HepG2 (cell line): ENCODE data around the gene FNDC3B. TPM values are rescaled to one million over a fixed set of nuclear protein-coding genes. Genes with fewer than 3 reads are reported as not detected.
A peak's percentile ranks its signal among the peaks of the same experiment; 100 is the strongest.

Source experiments
- ATAC-seq: fragments of 200-7000 bp; cut with Tn5 transposase; 3 replicates; pipeline ENCODE4 v1.9.1; 2020; ENCODE audit warnings: mild to moderate bottlenecking, moderate library complexity
- BruUV-seq: library from RNA; stranded (reverse); fragments of 400-500 nt; replicated peaks from 2 replicates; lab custom pipeline; 2021; lab: Mats Ljungman, UMichigan
- CTCF ChIA-PET: fragments of 300-600 bp; formaldehyde crosslinking; extraction: SDS; loops from one replicate; lab custom pipeline; 2021; ENCODE audit warnings: low total read pairs, inconsistent platforms, low intra/inter-chr PET ratio; lab: Yijun Ruan, JAX
- POLR2A ChIA-PET: fragments of 350-600 bp; sonication (Branson Sonifier 250); formaldehyde crosslinking; loops from one replicate; lab custom pipeline; 2020; ENCODE audit warnings: antibody characterized with exemption, inconsistent platforms; lab: Yijun Ruan, JAX
- DNase-seq: peaks from one replicate; pipeline ENCODE4 v3.0.0-alpha.2; 2015; ENCODE audit warnings: low spot score
- FAIRE-seq: peaks from 3 replicates; lab custom pipeline; 2011; peaks lifted over from hg19 to GRCh38; lab: Jason Lieb, UNC
- H2AFZ ChIP-seq: one replicate; pipeline ENCODE4 v1.6.1; 2011; ENCODE audit warnings: low read length, inconsistent platforms
- H3K27ac ChIP-seq: fragments of 300-600 bp; 3 replicates; pipeline ENCODE4 v1.8.0; 2011; ENCODE audit warnings: mixed run types, mild to moderate bottlenecking, mixed read lengths, low read length, inconsistent platforms; ENCODE audit not compliant: insufficient read depth; ENCODE audit errors: extremely low read length
- H3K27me3 ChIP-seq, 2 experiments: fragments of 200-600 bp in 1 of 2; 2 replicates in 1 of 2; 3 replicates in 1 of 2; pipeline versions ENCODE4 v1.6.0 to v1.8.0; 2011; ENCODE audit warnings: low read length in 2 of 2, mild to moderate bottlenecking in 2 of 2, moderate library complexity in 2 of 2, inconsistent platforms in 1 of 2; ENCODE audit not compliant: insufficient read depth in 2 of 2, control insufficient read depth in 1 of 2
- H3K36me3 ChIP-seq, 2 experiments: fragments of 200-600 bp in 1 of 2; replicated peaks in 1 of 2; 2 replicates in 1 of 2; 3 replicates in 1 of 2; pipeline versions ENCODE4 v1.5.1 to v1.8.0; 2011; ENCODE audit warnings: low read length in 2 of 2, inconsistent platforms in 1 of 2; ENCODE audit not compliant: insufficient read depth in 2 of 2, control insufficient read depth in 1 of 2
- H3K4me1 ChIP-seq: 2 replicates; pipeline ENCODE4 v1.5.1; 2012; ENCODE audit warnings: low read length, inconsistent platforms; ENCODE audit not compliant: insufficient read depth
- H3K4me2 ChIP-seq: 2 replicates; pipeline ENCODE4 v1.6.0; 2011; ENCODE audit warnings: low read depth, low read length, inconsistent platforms
- H3K4me3 ChIP-seq, 3 experiments: fragments of 200-600 bp in 1 of 3; sonication (generic), shearing (Covaris generic) in 1 of 3; replicated peaks in 1 of 3; 2 replicates each; pipeline ENCODE4 v1.5.1; 2011 to 2016; ENCODE audit warnings: low read length in 3 of 3, inconsistent platforms in 2 of 3, low read depth in 2 of 3, mild to moderate bottlenecking in 2 of 3, control low read depth in 1 of 3, mixed read lengths in 1 of 3; ENCODE audit not compliant: insufficient read depth in 1 of 3
- H3K79me2 ChIP-seq: one replicate; pipeline ENCODE4 v1.6.1; 2011; ENCODE audit warnings: low read length, inconsistent platforms; ENCODE audit not compliant: insufficient read depth
- H3K9ac ChIP-seq: 2 replicates; pipeline ENCODE4 v1.6.0; 2011; ENCODE audit warnings: mild to moderate bottlenecking, low read depth, low read length, inconsistent platforms; ENCODE audit not compliant: insufficient read depth
- H3K9me3 ChIP-seq: 2 replicates; pipeline ENCODE4 v1.5.1; 2012; ENCODE audit warnings: mild to moderate bottlenecking, low read length
- H4K20me1 ChIP-seq: 2 replicates; pipeline ENCODE4 v1.6.0; 2011; ENCODE audit warnings: inconsistent platforms, mild to moderate bottlenecking, low read length, moderate library complexity; ENCODE audit not compliant: insufficient read depth
- LRRFIP1 ChIP-seq: sonication (generic); formaldehyde crosslinking; conservative IDR thresholded peaks from 2 replicates; pipeline ENCODE4 v1.4.0; 2020; ENCODE audit warnings: missing genetic modification reagents
- POLR2AphosphoS2 ChIP-seq: IDR thresholded peaks from 2 replicates; pipeline ENCODE4 v1.6.1; 2011; ENCODE audit warnings: low read depth, low read length, improper control_type of control experiment
- POLR2AphosphoS5 ChIP-seq: IDR thresholded peaks from 2 replicates; pipeline ENCODE4 v1.6.1; 2012; ENCODE audit warnings: low read depth, low read length
- RBM22 ChIP-seq: fragments of 200-400 bp; formaldehyde crosslinking; optimal IDR thresholded peaks from 2 replicates; pipeline ENCODE3; 2017; ENCODE audit warnings: mild to moderate bottlenecking, low read length, moderate library complexity
- WGBS: methylation state at CpG from one replicate; pipeline ENCODE4 v1.1.6; 2017; ENCODE audit warnings: low lambda C conversion rate; 5-methylcytosine and 5-hydroxymethylcytosine counted together
- in situ Hi-C: cut with HindIII; loops from 2 replicates; pipeline ENCODE4 v1.10.0; 2017; ENCODE audit warnings: low pct_unique_long_range_greater_than_20kb; ENCODE audit not compliant: extremely low pct_ligation_motif_present
- intact Hi-C: fragments of 100-400 bp; cut with micrococcal nuclease; formaldehyde crosslinking; loops from one replicate; pipeline ENCODE4 v1.10.0; 2022; ENCODE audit not compliant: unreplicated experiment
- polyA plus RNA-seq, 8 experiments: library from polyadenylated mRNA; depleted of rRNA in 3 of 8; stranded (reverse) in 7 of 8; unstranded in 1 of 8; fragments of >200 nt; fragmentation: Illumina TruSeq in 4 of 8; extraction: Trizol in 4 of 8; gene quantifications; 2 replicates each; pipeline versions ENCODE4 v1.2.1 to v1.2.3, GENCODE V29; 2011 to 2016; ENCODE audit warnings: low read depth in 4 of 8, missing spikeins in 1 of 8, mixed read lengths in 1 of 8; ENCODE audit not compliant: insufficient read depth in 1 of 8
- total RNA-seq, 5 experiments: library from RNA; depleted of rRNA; stranded (reverse); fragments of >200 nt; fragmentation: Illumina TruSeq; extraction: Trizol; gene quantifications; 2 replicates each; pipeline ENCODE4 v1.2.3, GENCODE V29; 2016; ENCODE audit warnings: low read depth in 1 of 5
- TF ChIP-seq, protein P1 (sequence below): sonication (generic); formaldehyde crosslinking; IDR thresholded peaks from 2 replicates; pipeline ENCODE4 v1.4.0; 2020; ENCODE audit warnings: missing genetic modification reagents

The FNDC3B gene
- total and polyA plus RNA-seq, 2 of the 13 experiments (the other 11 are each of a cell fraction or from before 2014, with no cell fraction given), result 74.8 to 103 TPM

GRCh38 chr3:172333692-172334457 lies 294.5 kb downstream of the FNDC3B start:
- ChIA-PET POLR2A (no interaction called here), CTCF (interaction anchor here (2.1 kb wide), 1 partner anchor 333 kb away, joined by 7 read pairs; no protein-coding TSS in a partner anchor)
- Histone ChIP-seq H3K4me3 (no peak overlapping the region), H3K9me3 (no peaks in the 10 kb centered on the region), H2AFZ (no peak overlapping the region), H4K20me1 (peaks cover 55% of the 10 kb centered on the region), H3K27ac (no peak overlapping the region), H3K4me2 (no peak overlapping the region), H3K27me3 (no peaks in the 10 kb centered on the region), H3K79me2 (peaks cover 2% of the 10 kb centered on the region), H3K4me1 (no peaks in the 10 kb centered on the region), H3K36me3 (peaks cover 38 to 76% of the 10 kb centered on the region in 2 experiments), H3K9ac (no peak overlapping the region)
- intact Hi-C loops (no loop called here), in situ Hi-C loops (no loop called here)
- DNase-seq, result no peak
- FAIRE-seq, result no peak
- no peak for ATAC-seq
- 96% methylated on average over 7 of the region's 7 CpGs for WGBS
- no TSS peak for BruUV-seq
- TF ChIP-seq POLR2AphosphoS5 (peak; percentile 27; the same call in 1 of the 2 replicates), RBM22 (peak; percentile 96), LRRFIP1 (no peak), POLR2AphosphoS2 (no peak)
- TF ChIP-seq, protein P1, sequence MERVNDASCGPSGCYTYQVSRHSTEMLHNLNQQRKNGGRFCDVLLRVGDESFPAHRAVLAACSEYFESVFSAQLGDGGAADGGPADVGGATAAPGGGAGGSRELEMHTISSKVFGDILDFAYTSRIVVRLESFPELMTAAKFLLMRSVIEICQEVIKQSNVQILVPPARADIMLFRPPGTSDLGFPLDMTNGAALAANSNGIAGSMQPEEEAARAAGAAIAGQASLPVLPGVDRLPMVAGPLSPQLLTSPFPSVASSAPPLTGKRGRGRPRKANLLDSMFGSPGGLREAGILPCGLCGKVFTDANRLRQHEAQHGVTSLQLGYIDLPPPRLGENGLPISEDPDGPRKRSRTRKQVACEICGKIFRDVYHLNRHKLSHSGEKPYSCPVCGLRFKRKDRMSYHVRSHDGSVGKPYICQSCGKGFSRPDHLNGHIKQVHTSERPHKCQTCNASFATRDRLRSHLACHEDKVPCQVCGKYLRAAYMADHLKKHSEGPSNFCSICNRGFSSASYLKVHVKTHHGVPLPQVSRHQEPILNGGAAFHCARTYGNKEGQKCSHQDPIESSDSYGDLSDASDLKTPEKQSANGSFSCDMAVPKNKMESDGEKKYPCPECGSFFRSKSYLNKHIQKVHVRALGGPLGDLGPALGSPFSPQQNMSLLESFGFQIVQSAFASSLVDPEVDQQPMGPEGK (CRISPR knock-in tag), result peak; percentile 70
